Progenitor cell of endocrine pancreas (in vitro differentiated cells): ENCODE measurements around the gene MAGI3. TPM values are rescaled to one million over a fixed set of nuclear protein-coding genes. Genes with fewer than 3 reads are reported as not detected.

Source experiments
- DNase-seq: peaks from one replicate; pipeline ENCODE4 v3.0.0; 2021; ENCODE audit warnings: low spot score; ENCODE audit not compliant: unreplicated experiment
- H3K27ac Mint-ChIP-seq: 2 replicates; pipeline ENCODE4 v1.8.0; 2021; ENCODE audit warnings: mild to moderate bottlenecking, moderate library complexity, mixed read lengths
- H3K27me3 Mint-ChIP-seq: 2 replicates; pipeline ENCODE4 v1.8.0; 2021; ENCODE audit warnings: mixed read lengths
- H3K36me3 Mint-ChIP-seq: 2 replicates; pipeline ENCODE4 v1.8.0; 2022; ENCODE audit warnings: mixed read lengths; ENCODE audit not compliant: insufficient read depth
- H3K4me1 Mint-ChIP-seq: 2 replicates; pipeline ENCODE4 v1.8.0; 2021; ENCODE audit warnings: low read depth, mixed read lengths
- H3K4me3 Mint-ChIP-seq: 2 replicates; pipeline ENCODE4 v1.8.0; 2021; ENCODE audit warnings: low read depth, mild to moderate bottlenecking, moderate library complexity, mixed read lengths
- H3K9me3 Mint-ChIP-seq: 2 replicates; pipeline ENCODE4 v1.8.0; 2021; ENCODE audit warnings: low read depth, mixed read lengths
- total RNA-seq: library from RNA; stranded (reverse); gene quantifications from 2 replicates; pipeline ENCODE4 v1.2.1, GENCODE V29; 2021
- TF ChIP-seq, protein P1 (sequence below): fragments of 200-600 bp; sonication (generic); IDR thresholded peaks from one replicate; pipeline ENCODE4 v1.5.0; 2021; ENCODE audit warnings: antibody characterized with exemption, mild to moderate bottlenecking; ENCODE audit not compliant: unreplicated experiment

Gene MAGI3
- total RNA-seq, 1 donor from 2014 or later, result 23.7 TPM

- Mint-ChIP-seq H3K4me3 (no peak overlapping the region), H3K27me3 (no peaks in the 10 kb centered on the region), H3K27ac (no peak overlapping the region), H3K36me3 (no peaks in the 10 kb centered on the region), H3K9me3 (no peaks in the 10 kb centered on the region), H3K4me1 (peaks cover 4% of the 10 kb centered on the region)
- TF ChIP-seq, protein P1, sequence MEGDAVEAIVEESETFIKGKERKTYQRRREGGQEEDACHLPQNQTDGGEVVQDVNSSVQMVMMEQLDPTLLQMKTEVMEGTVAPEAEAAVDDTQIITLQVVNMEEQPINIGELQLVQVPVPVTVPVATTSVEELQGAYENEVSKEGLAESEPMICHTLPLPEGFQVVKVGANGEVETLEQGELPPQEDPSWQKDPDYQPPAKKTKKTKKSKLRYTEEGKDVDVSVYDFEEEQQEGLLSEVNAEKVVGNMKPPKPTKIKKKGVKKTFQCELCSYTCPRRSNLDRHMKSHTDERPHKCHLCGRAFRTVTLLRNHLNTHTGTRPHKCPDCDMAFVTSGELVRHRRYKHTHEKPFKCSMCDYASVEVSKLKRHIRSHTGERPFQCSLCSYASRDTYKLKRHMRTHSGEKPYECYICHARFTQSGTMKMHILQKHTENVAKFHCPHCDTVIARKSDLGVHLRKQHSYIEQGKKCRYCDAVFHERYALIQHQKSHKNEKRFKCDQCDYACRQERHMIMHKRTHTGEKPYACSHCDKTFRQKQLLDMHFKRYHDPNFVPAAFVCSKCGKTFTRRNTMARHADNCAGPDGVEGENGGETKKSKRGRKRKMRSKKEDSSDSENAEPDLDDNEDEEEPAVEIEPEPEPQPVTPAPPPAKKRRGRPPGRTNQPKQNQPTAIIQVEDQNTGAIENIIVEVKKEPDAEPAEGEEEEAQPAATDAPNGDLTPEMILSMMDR, result no peak
- DNase-seq, result no peak
These were observed 151.9 kb downstream of the MAGI3 start for GRCh38 chr1:113542221-113542701.

GRCh38 chr1:113543110-113543509, 152.8 kb downstream of the MAGI3 start:
- no peaks in the 10 kb centered on the region for H3K27me3 Mint-ChIP-seq
- H3K4me3 Mint-ChIP-seq, result no peak overlapping the region
- no peak overlapping the region for H3K27ac Mint-ChIP-seq
- H3K9me3 Mint-ChIP-seq, result no peaks in the 10 kb centered on the region
- TF ChIP-seq, protein P1, result no peak
- no peak for DNase-seq
- H3K36me3 Mint-ChIP-seq, result no peaks in the 10 kb centered on the region
- peaks cover 4% of the 10 kb centered on the region for H3K4me1 Mint-ChIP-seq

GRCh38 chr1:113545210-113545609, 154.9 kb downstream of the MAGI3 start:
- H3K27ac Mint-ChIP-seq, result no peak overlapping the region
- TF ChIP-seq, protein P1, result no peak
- no peak for DNase-seq
- H3K36me3 Mint-ChIP-seq, result peaks cover 2% of the 10 kb centered on the region
- H3K4me1 Mint-ChIP-seq, result peaks cover 2% of the 10 kb centered on the region
- H3K4me3 Mint-ChIP-seq, result no peak overlapping the region
- H3K27me3 Mint-ChIP-seq, result no peaks in the 10 kb centered on the region
- H3K9me3 Mint-ChIP-seq, result no peaks in the 10 kb centered on the region

DNA sequence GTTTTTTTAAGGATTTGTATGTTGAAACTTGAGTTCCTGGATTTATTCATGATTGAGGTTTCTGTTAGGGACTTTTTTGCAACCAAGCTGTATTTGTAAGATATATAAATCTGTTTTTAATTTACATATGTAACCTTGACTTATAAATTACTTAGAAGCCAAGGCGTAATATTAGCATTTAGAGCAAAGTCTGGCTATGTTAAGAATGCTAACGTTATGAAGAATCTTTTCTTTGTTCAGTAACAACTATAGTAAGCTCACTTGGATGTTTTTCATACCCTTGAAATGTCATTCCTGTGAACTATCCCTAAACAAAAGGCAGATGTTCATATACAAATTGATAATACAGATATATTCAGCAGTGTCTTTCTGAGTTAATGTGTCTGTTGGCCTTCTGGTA, 155.3 kb downstream of the MAGI3 start:
- peaks cover 2% of the 10 kb centered on the region for H3K36me3 Mint-ChIP-seq
- no peak for DNase-seq
- no peaks in the 10 kb centered on the region for H3K9me3 Mint-ChIP-seq
- no peaks in the 10 kb centered on the region for H3K4me1 Mint-ChIP-seq
- H3K27me3 Mint-ChIP-seq, result no peaks in the 10 kb centered on the region
- TF ChIP-seq, protein P1, result no peak
- H3K27ac Mint-ChIP-seq, result no peak overlapping the region
- H3K4me3 Mint-ChIP-seq, result no peak overlapping the region

- TF ChIP-seq, protein P1, result no peak
- no peak for DNase-seq
- Mint-ChIP-seq H3K36me3 (peaks cover 9% of the 10 kb centered on the region), H3K4me1 (no peaks in the 10 kb centered on the region), H3K27me3 (no peaks in the 10 kb centered on the region), H3K9me3 (no peaks in the 10 kb centered on the region), H3K4me3 (no peak overlapping the region), H3K27ac (no peak overlapping the region)
These were observed 161.4 kb downstream of the MAGI3 start for GRCh38 chr1:113551728-113552127.
